Nephron progenitor cell (in vitro differentiated cells): ENCODE measurements around the gene FOSL1.

Experiments used
- DNase-seq: peaks from one replicate; pipeline ENCODE4 v3.0.0; 2021
- H3K27ac Mint-ChIP-seq: 2 replicates; pipeline ENCODE4 v1.8.0; 2021; ENCODE audit warnings: mild to moderate bottlenecking, moderate library complexity, mixed read lengths
- H3K27me3 Mint-ChIP-seq: 2 replicates; pipeline ENCODE4 v1.8.0; 2021; ENCODE audit warnings: mild to moderate bottlenecking, low read depth, mixed read lengths; ENCODE audit not compliant: poor library complexity
- H3K36me3 Mint-ChIP-seq: 2 replicates; pipeline ENCODE4 v1.8.0; 2021; ENCODE audit warnings: low read depth, mixed read lengths
- H3K4me1 Mint-ChIP-seq: 2 replicates; pipeline ENCODE4 v1.8.0; 2021; ENCODE audit warnings: mixed read lengths
- H3K4me3 Mint-ChIP-seq: 2 replicates; pipeline ENCODE4 v1.8.0; 2021; ENCODE audit warnings: mild to moderate bottlenecking, moderate library complexity, mixed read lengths
- H3K9me3 Mint-ChIP-seq: 2 replicates; pipeline ENCODE4 v1.8.0; 2021; ENCODE audit warnings: mild to moderate bottlenecking, moderate library complexity, mixed read lengths
- TF ChIP-seq, protein P1 (sequence below): fragments of 200-600 bp; sonication (generic); IDR thresholded peaks from 2 replicates; pipeline ENCODE4 v1.5.0; 2021; ENCODE audit warnings: antibody characterized with exemption

The FOSL1 gene

DNA sequence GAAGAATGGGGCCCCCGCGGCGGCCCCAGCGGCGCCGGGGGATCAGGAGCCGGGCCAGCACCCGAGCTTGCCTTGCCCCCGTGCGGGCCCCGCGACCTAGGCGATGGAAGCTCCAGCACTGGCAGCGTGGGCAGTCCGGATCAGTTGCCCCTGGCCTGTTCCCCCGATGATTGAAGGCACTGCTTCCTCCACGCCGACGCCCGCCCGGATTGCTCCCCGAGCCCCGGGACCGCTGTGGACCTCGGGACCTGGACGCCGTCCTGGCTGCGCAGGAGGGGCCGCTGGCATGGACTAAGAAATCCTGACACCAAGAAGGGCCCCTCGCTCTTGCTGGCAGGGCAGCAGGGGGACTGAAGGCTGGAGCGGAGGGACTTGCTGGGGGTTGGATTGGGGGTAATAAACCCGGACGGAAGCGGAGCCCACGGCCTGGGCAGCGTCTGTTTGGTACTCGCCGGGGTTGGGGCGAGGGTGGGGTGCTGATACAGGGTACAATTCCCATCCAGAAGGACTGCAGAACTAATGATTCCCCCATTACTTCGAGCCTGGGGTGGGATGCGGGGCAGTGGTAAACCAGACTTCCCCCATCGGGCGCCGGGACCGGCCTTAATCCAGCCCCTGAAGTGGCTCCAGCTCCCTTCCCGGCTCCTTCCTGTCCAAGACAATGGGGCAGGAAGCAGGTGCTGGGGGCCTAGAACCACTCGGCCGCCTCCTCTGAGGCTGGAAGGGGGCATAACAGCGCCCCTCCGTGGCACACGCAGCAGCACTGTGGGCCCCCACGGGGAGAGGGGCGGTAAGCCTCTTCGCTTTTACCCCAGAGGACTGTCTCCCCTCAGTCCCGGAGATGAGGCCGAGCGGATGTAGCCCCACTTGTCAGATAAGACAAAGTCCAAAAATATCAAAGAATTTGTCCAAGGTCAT is 8.7 kb downstream of the FOSL1 start:
- TF ChIP-seq, protein P1, sequence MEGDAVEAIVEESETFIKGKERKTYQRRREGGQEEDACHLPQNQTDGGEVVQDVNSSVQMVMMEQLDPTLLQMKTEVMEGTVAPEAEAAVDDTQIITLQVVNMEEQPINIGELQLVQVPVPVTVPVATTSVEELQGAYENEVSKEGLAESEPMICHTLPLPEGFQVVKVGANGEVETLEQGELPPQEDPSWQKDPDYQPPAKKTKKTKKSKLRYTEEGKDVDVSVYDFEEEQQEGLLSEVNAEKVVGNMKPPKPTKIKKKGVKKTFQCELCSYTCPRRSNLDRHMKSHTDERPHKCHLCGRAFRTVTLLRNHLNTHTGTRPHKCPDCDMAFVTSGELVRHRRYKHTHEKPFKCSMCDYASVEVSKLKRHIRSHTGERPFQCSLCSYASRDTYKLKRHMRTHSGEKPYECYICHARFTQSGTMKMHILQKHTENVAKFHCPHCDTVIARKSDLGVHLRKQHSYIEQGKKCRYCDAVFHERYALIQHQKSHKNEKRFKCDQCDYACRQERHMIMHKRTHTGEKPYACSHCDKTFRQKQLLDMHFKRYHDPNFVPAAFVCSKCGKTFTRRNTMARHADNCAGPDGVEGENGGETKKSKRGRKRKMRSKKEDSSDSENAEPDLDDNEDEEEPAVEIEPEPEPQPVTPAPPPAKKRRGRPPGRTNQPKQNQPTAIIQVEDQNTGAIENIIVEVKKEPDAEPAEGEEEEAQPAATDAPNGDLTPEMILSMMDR: no peak
- DNase-seq: no peak
- Mint-ChIP-seq H3K9me3 (no peaks in the 10 kb centered on the region), H3K4me1 (peaks cover 60% of the 10 kb centered on the region), H3K4me3 (peak overlapping the region; percentile 83), H3K36me3 (peaks cover 5% of the 10 kb centered on the region), H3K27ac (no peak overlapping the region), H3K27me3 (peaks cover 37% of the 10 kb centered on the region)

DNA sequence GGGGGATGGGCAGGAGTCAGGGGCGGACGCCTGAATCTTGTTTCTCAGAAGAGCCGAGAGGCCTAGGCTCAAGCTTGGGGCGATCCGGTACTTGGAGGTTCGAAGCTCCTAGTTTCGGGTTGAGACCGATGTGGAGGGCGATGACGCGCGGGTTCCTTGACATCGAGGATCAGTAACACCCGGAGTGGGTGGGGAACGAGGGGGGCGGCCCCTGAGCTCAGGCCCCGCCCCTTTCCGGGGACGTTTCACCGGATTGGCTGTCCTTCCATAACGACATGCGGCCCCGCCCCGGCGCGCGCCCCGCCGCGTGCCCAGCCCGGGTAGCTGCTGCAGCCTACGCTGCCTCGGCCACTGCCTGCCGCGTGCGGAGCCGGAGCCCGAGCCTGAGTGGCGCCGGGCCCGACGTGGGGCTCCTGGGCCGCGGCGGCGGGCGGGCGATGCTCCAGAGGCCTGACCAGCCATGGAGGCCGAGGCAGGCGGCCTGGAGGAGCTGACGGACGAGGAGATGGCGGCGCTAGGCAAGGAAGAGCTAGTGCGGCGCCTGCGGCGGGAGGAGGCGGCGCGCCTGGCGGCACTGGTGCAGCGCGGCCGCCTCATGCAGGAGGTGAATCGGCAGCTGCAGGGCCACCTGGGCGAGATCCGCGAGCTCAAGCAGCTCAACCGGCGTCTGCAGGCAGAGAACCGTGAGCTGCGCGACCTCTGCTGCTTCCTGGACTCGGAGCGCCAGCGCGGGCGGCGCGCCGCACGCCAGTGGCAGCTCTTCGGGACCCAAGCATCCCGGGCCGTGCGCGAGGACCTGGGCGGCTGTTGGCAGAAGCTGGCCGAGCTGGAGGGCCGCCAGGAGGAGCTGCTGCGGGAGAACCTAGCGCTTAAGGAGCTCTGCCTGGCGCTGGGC is 9.6 kb downstream of the FOSL1 start, which contains the start of gene CCDC85B:
TSS of gene CCDC85B (plus strand) at position 350 of the 895 bp plus-strand sequence. CDS start at position 461, 111 bp downstream.
- H3K27ac Mint-ChIP-seq: no peak within 1 kb of the TSS
- no peaks in the 10 kb centered on the region for H3K9me3 Mint-ChIP-seq
- TF ChIP-seq, protein P1: peak; percentile 10
- peaks cover 14% of the 10 kb centered on the region for H3K36me3 Mint-ChIP-seq
- peak; percentile 97 for DNase-seq
- peaks cover 28% of the 10 kb centered on the region for H3K27me3 Mint-ChIP-seq
- peaks cover 66% of the 10 kb centered on the region for H3K4me1 Mint-ChIP-seq
- H3K4me3 Mint-ChIP-seq: peak within 1 kb of the TSS; percentile 97

DNA sequence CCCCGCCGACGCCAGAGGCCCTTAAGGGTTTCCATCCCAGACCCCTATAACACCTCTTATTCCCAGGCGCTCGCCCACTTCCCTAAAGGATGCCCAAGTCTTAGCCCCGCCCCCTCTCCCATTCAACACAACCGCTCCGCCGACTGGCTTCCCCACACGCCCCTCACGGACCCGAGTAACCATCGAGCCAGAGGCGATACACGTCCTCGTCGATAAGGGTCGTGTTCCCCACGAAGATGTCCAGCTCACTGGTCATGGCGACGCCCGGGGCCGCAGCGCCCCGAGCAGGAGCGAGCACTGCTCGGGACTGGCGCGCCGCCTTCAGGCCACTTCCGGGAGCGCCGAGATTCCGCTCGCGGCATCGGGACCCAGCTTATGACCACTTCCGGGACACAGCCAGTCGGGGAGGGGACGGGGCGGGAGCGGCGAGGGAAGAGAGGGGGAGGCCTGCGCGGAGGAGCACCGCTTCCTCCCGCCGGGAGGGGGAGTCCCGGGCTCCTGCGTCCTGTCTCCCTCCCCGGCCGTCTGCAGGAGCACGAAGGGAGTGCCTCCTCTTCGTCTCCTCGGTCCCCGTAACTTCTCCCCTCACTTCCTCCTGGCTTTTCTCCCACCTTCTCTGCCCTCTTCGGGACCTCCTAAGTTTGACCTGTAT is 11.9 kb downstream of the FOSL1 start, which contains the start of gene FIBP:
TSS of gene FIBP (minus strand) at position 309 of the 652 bp plus-strand sequence. CDS start at position 256, 53 bp downstream.
- DNase-seq: peak; percentile 98
- peak within 1 kb of the TSS; percentile 99 for H3K27ac Mint-ChIP-seq
- H3K4me1 Mint-ChIP-seq: peaks cover 65% of the 10 kb centered on the region
- TF ChIP-seq, protein P1: peak; percentile 81
- H3K36me3 Mint-ChIP-seq: peaks cover 28% of the 10 kb centered on the region
- peaks cover 23% of the 10 kb centered on the region for H3K27me3 Mint-ChIP-seq
- H3K4me3 Mint-ChIP-seq: peak within 1 kb of the TSS; percentile 97
- no peaks in the 10 kb centered on the region for H3K9me3 Mint-ChIP-seq

DNA sequence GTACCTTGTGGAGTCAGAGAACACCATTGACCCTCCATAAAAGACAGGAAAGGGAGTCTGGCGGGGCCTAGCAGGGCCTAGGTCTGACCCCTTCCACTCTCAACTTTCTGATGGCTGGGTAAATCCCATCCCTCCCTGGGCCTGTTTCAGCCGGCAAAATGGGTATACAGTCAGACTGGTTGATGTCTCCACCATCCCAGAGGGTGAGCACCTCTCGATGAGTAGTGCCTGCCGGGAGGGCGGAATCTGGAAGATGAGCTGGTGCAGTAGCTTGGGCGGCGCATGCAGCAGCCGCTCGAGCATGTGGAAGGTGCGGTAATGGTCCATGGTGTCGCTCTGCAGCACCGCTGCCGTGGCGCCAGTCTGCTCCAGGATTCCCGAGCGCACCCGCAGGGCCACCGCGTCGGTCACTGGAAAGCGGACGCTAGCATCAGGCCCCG is 12.4 kb downstream of the FOSL1 start:
- Mint-ChIP-seq H3K4me3 (peak overlapping the region; percentile 97), H3K27ac (peak overlapping the region; percentile 99), H3K4me1 (peaks cover 60% of the 10 kb centered on the region), H3K27me3 (peaks cover 23% of the 10 kb centered on the region), H3K9me3 (no peaks in the 10 kb centered on the region), H3K36me3 (peaks cover 28% of the 10 kb centered on the region)
- no peak for DNase-seq
- TF ChIP-seq, protein P1: no peak
